GM06990 (cell line): ENCODE measurements around the gene ZKSCAN3.

Experiments
- DNase-seq: peaks from one replicate; pipeline ENCODE4 v3.0.0-alpha.2; 2011; ENCODE audit not compliant: insufficient read length; ENCODE audit errors: extremely low read depth
- H3K27me3 ChIP-seq: replicated peaks from 2 replicates; pipeline ENCODE4 v1.6.0; 2011; ENCODE audit warnings: low read length; ENCODE audit not compliant: control insufficient read depth, insufficient read depth
- H3K36me3 ChIP-seq: 2 replicates; pipeline ENCODE4 v1.5.1; 2011; ENCODE audit warnings: low read length; ENCODE audit not compliant: control insufficient read depth, insufficient read depth
- H3K4me3 ChIP-seq: replicated peaks from 2 replicates; pipeline ENCODE4 v1.5.1; 2011; ENCODE audit warnings: low read depth, mild to moderate bottlenecking, control low read depth, low read length
- TF ChIP-seq, protein P1 (sequence below): IDR thresholded peaks from 2 replicates; pipeline ENCODE4 v1.5.1; 2011; ENCODE audit warnings: low read length, control low read depth, mild to moderate bottlenecking, inconsistent platforms; ENCODE audit not compliant: insufficient read depth, poor library complexity, severe bottlenecking

Gene ZKSCAN3

GRCh38 chr6:28351087-28351486, 1.3 kb downstream of the ZKSCAN3 start:
- DNase-seq: no peak
- Histone ChIP-seq H3K4me3 (peak overlapping the region; percentile 70), H3K36me3 (no peaks in the 10 kb centered on the region), H3K27me3 (no peaks in the 10 kb centered on the region)
- TF ChIP-seq, protein P1, sequence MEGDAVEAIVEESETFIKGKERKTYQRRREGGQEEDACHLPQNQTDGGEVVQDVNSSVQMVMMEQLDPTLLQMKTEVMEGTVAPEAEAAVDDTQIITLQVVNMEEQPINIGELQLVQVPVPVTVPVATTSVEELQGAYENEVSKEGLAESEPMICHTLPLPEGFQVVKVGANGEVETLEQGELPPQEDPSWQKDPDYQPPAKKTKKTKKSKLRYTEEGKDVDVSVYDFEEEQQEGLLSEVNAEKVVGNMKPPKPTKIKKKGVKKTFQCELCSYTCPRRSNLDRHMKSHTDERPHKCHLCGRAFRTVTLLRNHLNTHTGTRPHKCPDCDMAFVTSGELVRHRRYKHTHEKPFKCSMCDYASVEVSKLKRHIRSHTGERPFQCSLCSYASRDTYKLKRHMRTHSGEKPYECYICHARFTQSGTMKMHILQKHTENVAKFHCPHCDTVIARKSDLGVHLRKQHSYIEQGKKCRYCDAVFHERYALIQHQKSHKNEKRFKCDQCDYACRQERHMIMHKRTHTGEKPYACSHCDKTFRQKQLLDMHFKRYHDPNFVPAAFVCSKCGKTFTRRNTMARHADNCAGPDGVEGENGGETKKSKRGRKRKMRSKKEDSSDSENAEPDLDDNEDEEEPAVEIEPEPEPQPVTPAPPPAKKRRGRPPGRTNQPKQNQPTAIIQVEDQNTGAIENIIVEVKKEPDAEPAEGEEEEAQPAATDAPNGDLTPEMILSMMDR: no peak

DNA sequence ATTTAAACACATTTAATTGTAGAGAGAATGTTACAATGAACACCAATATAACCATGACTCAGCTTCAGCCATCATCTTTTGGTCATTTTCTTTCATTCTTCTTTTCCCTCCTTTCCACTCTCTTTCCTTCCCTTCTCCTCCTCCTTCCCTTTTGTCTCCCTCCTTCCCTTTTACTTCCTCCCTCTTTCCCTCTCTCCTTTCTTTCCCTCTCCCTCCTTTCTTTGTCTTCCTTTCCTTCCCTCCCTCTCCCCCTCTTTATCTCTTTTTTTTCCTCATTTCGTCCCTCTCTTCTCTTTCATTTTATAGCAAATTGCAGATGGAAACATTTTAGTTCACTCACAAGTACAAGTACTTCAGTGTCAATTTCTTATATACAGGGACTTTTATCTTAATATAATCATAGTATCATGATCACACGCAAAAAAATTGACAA, 1.8 kb downstream of the ZKSCAN3 start:
- TF ChIP-seq, protein P1: no peak
- Histone ChIP-seq H3K27me3 (no peaks in the 10 kb centered on the region), H3K36me3 (no peaks in the 10 kb centered on the region), H3K4me3 (no peak overlapping the region)
- no peak for DNase-seq

DNA sequence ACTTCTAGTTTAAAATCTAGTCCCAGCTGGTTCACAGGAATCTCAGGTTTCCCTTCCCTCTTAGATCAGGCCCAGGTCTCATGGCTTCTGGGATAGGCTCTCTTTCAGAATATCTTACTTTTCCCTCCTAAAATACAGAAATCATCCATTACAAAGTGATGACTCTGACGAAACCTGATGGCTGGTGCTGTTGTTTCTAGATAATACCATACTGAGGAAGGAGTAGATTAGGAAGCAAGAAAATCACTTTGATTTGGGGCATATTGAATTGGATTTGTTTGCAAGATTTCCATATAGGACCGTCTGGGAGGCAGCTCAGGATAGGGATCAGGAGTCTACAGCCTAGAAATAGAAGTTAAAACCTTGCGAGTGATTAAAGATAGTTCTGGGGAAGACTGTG, 3.6 kb downstream of the ZKSCAN3 start:
- Histone ChIP-seq H3K4me3 (no peak overlapping the region), H3K27me3 (no peaks in the 10 kb centered on the region), H3K36me3 (no peaks in the 10 kb centered on the region)
- no peak for DNase-seq
- TF ChIP-seq, protein P1: no peak

GRCh38 chr6:28353981-28354676, 4.4 kb downstream of the ZKSCAN3 start:
- no peak for DNase-seq
- H3K4me3 ChIP-seq: no peak overlapping the region
- no peaks in the 10 kb centered on the region for H3K36me3 ChIP-seq
- H3K27me3 ChIP-seq: no peaks in the 10 kb centered on the region
- TF ChIP-seq, protein P1: no peak

DNA sequence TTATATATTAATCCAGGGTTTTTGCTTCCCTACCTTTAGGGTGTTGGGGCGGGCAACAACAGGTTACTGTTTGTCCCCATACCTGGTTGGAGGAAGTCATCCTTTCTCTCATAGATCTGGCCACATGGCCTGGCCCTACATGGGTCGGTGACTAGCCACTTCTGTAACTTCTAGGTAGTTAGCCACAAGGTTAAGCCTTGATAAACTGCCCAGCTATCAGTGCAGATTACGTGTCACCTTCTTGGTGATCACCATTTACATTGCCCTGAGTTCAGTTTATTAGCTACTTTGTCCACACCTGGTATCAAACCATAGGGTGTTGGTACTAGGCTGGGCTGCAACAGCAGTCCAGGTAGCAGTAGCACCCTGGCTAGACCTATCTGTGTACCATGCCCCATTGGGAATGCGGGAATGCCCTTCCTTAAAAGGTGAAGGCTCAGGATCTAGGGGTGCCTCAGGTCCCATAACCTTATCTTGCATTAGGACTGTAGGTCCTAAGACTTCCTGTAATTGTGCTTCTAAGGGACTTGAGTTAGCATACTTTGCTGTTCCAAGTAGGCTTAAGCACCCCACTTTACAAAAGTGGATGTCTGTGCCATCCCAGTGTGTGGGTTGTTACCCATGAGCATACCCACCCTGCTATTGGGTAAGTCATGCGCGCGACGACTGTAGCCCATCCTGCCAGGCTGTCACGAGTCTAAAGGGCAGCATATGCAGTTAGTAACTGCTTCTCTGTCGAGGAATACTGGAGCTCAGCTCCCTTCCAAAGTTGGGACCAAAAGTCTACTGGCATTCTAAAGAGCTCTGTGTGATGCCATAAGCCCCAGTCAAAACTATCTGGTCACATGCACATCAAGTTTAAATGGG, 5.2 kb downstream of the ZKSCAN3 start:
- H3K27me3 ChIP-seq: no peaks in the 10 kb centered on the region
- no peak for DNase-seq
- H3K4me3 ChIP-seq: no peak overlapping the region
- no peaks in the 10 kb centered on the region for H3K36me3 ChIP-seq
- TF ChIP-seq, protein P1: no peak
